MCF 10A (cell line): Measurements from ENCODE around the gene IGBP1. TPM values are rescaled to one million over a fixed set of nuclear protein-coding genes. Genes with fewer than 3 reads are reported as not detected.
A peak's percentile ranks its signal among the peaks of the same experiment; 100 is the strongest.

Experiments used
- BruUV-seq: library from RNA; stranded (reverse); fragments of 400-500 nt; replicated peaks from 2 replicates; lab custom pipeline; 2021; lab: Mats Ljungman, UMichigan
- CTCF ChIA-PET: fragments of 300-600 bp; sonication (Branson Sonifier 250); formaldehyde crosslinking; extraction: SDS; loops from one replicate; lab custom pipeline; 2021; ENCODE audit warnings: antibody characterized with exemption, inconsistent platforms; lab: Yijun Ruan, JAX
- POLR2A ChIA-PET: fragments of 300-600, 350-650 bp; sonication (Branson Sonifier 250); formaldehyde crosslinking; extraction: SDS; loops from one replicate; lab custom pipeline; 2020; ENCODE audit warnings: antibody characterized with exemption, inconsistent platforms; lab: Yijun Ruan, JAX
- DNase-seq: peaks from one replicate; pipeline ENCODE4 v3.0.0-alpha.2; 2018; ENCODE audit not compliant: unreplicated experiment
- H3K27ac Mint-ChIP-seq: one replicate; pipeline ENCODE4 v1.8.0; 2022; ENCODE audit warnings: mild to moderate bottlenecking, low read depth, mixed read lengths; ENCODE audit not compliant: unreplicated experiment
- H3K27me3 Mint-ChIP-seq: one replicate; pipeline ENCODE4 v1.8.0; 2022; ENCODE audit warnings: mixed read lengths; ENCODE audit not compliant: insufficient read depth, unreplicated experiment
- H3K36me3 Mint-ChIP-seq: one replicate; pipeline ENCODE4 v1.8.0; 2022; ENCODE audit warnings: mild to moderate bottlenecking, moderate library complexity, mixed read lengths; ENCODE audit not compliant: insufficient read depth, unreplicated experiment
- H3K4me1 Mint-ChIP-seq: one replicate; pipeline ENCODE4 v1.8.0; 2022; ENCODE audit warnings: mixed read lengths; ENCODE audit not compliant: insufficient read depth, unreplicated experiment
- H3K4me3 Mint-ChIP-seq: one replicate; pipeline ENCODE4 v1.8.0; 2022; ENCODE audit warnings: mild to moderate bottlenecking, moderate library complexity, mixed read lengths; ENCODE audit not compliant: unreplicated experiment
- H3K9me3 Mint-ChIP-seq: one replicate; pipeline ENCODE4 v1.8.0; 2022; ENCODE audit warnings: mixed read lengths; ENCODE audit not compliant: unreplicated experiment
- CTCF ChIP-seq: fragments of 200-600 bp; IDR thresholded peaks from one replicate; pipeline ENCODE4 v1.8.0; 2022; ENCODE audit warnings: antibody characterized with exemption, mild to moderate bottlenecking; ENCODE audit not compliant: unreplicated experiment
- intact Hi-C: fragments of 100-400 bp; cut with micrococcal nuclease; formaldehyde crosslinking; loops from 2 replicates; pipeline ENCODE4 v1.14.1; 2022
- total RNA-seq: library from RNA; stranded (reverse); gene quantifications from 2 replicates; pipeline ENCODE4 v1.2.3, GENCODE V29; 2022

IGBP1 gene
- total RNA-seq, 1 experiment from 2014 or later: 36.3 TPM

GRCh38 chrX:70128071-70128470, 5.2 kb upstream of the IGBP1 start:
- ChIA-PET POLR2A (no interaction called here), CTCF (interaction anchor here (0.6 to 1.2 kb wide), 5 partner anchors 14 to 667 kb away, joined by 3 to 4 read pairs (median 3); no protein-coding TSS in a partner anchor)
- intact Hi-C loops: no loop called here
- Mint-ChIP-seq H3K36me3 (no peaks in the 10 kb centered on the region), H3K27me3 (peaks cover 8% of the 10 kb centered on the region), H3K4me1 (no peaks in the 10 kb centered on the region), H3K4me3 (no peak overlapping the region), H3K9me3 (no peaks in the 10 kb centered on the region), H3K27ac (no peak overlapping the region)
- BruUV-seq: no TSS peak
- no peak for TF ChIP-seq CTCF
- no peak for DNase-seq

GRCh38 chrX:70129816-70130215, 3.4 kb upstream of the IGBP1 start:
- DNase-seq: peak; percentile 8
- ChIA-PET CTCF (interaction anchor here (0.7 to 1.4 kb wide), 3 partner anchors 32 to 701 kb away, joined by 3 to 4 read pairs (median 4); no protein-coding TSS in a partner anchor), POLR2A (no interaction called here)
- intact Hi-C loops: loop anchor here (10.0 kb wide), 1 partner anchor 305 kb away; no protein-coding TSS in a partner anchor
- no peaks in the 10 kb centered on the region for H3K9me3 Mint-ChIP-seq
- peaks cover 6% of the 10 kb centered on the region for H3K36me3 Mint-ChIP-seq
- H3K4me1 Mint-ChIP-seq: no peaks in the 10 kb centered on the region
- peaks cover 10% of the 10 kb centered on the region for H3K27me3 Mint-ChIP-seq
- no peak overlapping the region for H3K27ac Mint-ChIP-seq
- H3K4me3 Mint-ChIP-seq: no peak overlapping the region
- no peak for TF ChIP-seq CTCF
- BruUV-seq: no TSS peak

- intact Hi-C loops: loop anchor here (2.0 to 10.0 kb wide), 2 partner anchors 131 to 303 kb away; no protein-coding TSS in a partner anchor
- DNase-seq: peak; percentile 8
- H3K27me3 Mint-ChIP-seq: peaks cover 21% of the 10 kb centered on the region
- ChIA-PET CTCF (interaction anchor here (0.6 to 2.3 kb wide), 15 partner anchors 10 to 1380 kb away, joined by 3 to 10 read pairs (median 4); no protein-coding TSS in a partner anchor), POLR2A (interaction anchor here (0.6 to 2.9 kb wide), 4 partner anchors 19 to 500 kb away, joined by 3 to 14 read pairs (median 4); partner anchors contain the start of genes KIF4A and PDZD11)
- BruUV-seq: no TSS peak
- no peaks in the 10 kb centered on the region for H3K9me3 Mint-ChIP-seq
- peaks cover 13% of the 10 kb centered on the region for H3K36me3 Mint-ChIP-seq
- no peak for TF ChIP-seq CTCF
- peak overlapping the region; percentile 96 for H3K27ac Mint-ChIP-seq
- peaks cover 7% of the 10 kb centered on the region for H3K4me1 Mint-ChIP-seq
- peak overlapping the region; percentile 96 for H3K4me3 Mint-ChIP-seq
These were observed 1.0 kb upstream of the IGBP1 start for GRCh38 chrX:70132224-70132623.

GRCh38 chrX:70132877-70133302, 357 bp upstream of the IGBP1 start:
- DNase-seq: no peak
- Mint-ChIP-seq H3K4me3 (peak overlapping the region; percentile 96), H3K27ac (peak overlapping the region; percentile 96), H3K36me3 (peaks cover 19% of the 10 kb centered on the region), H3K27me3 (peaks cover 25% of the 10 kb centered on the region), H3K9me3 (no peaks in the 10 kb centered on the region), H3K4me1 (peaks cover 7% of the 10 kb centered on the region)
- intact Hi-C loops: loop anchor here (2.0 to 10.0 kb wide), 2 partner anchors 130 to 302 kb away; no protein-coding TSS in a partner anchor
- no peak for TF ChIP-seq CTCF
- POLR2A ChIA-PET: interaction anchor here (0.6 to 2.9 kb wide), 7 partner anchors 19 to 1416 kb away, joined by 3 to 14 read pairs (median 4); partner anchors contain the start of genes KIF4A, P2RY4 and PDZD11
- no TSS peak for BruUV-seq
- CTCF ChIA-PET: interaction anchor here (0.6 to 2.3 kb wide), 23 partner anchors 9 to 1380 kb away, joined by 3 to 10 read pairs (median 4); no protein-coding TSS in a partner anchor
